SK-MEL-5 (cell line): ENCODE measurements around the gene PYGM. TPM values are rescaled to one million over a fixed set of nuclear protein-coding genes. Genes with fewer than 3 reads are reported as not detected.
A peak's percentile ranks its signal among the peaks of the same experiment; 100 is the strongest.

Experiments used
- DNase-seq: peaks from one replicate; pipeline ENCODE4 v3.0.0-alpha.2; 2016; ENCODE audit warnings: low read depth, low spot score
- in situ Hi-C: cut with HindIII; loops from 2 replicates; pipeline ENCODE4 v1.10.0; 2016; ENCODE audit warnings: low sequenced_read_pairs, high pct_unique_total_duplicates, low pct_unique_long_range_greater_than_20kb
- total RNA-seq: library from RNA; depleted of rRNA; stranded (reverse); fragments of >200 nt; shearing (Covaris generic); gene quantifications from 2 replicates; pipeline ENCODE4 v1.2.3, GENCODE V29; 2014

The PYGM gene
- total RNA-seq, 1 experiment from 2014 or later = 0.05 TPM

DNA sequence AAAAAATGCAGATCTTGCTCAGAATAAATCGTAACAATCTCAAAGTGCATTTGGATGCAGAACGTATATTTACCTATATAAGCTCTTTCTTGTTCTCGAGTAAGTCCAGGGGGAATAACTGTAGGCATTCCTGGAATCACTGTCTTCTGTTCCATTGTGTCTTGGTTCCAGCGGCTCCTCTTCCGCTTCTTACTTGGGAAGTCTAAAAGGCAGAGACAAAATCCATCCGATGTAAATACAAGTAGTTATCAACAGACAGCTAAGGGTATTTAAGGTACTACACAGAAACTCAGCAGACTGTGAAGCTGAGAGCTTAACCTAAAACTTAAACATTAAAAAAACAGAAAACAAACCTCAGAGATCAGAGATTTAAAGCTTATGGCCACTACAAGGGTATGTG lies 16.7 kb upstream of the PYGM start:
- DNase-seq = no peak
- in situ Hi-C loops = no loop called here

DNA sequence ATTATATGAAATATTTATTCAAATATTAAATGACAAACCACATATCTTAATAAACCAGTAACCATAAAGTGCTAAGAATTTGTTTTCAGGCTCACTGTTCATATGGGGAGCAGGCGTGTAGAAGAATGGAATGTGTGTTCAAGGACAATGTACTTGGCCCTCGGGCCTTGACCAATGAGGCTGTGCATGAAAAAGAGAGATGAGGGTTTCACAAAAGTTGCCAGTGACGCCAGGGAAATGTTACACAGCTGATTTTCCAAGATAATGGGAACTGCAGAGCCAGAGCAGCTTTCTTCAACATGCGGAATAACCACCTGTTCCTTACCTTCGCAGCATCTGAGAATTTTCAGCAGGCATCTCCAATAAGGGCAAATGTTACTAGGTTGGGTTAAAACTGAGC lies 14.4 kb upstream of the PYGM start:
- no peak for DNase-seq
- in situ Hi-C loops = no loop called here

DNA sequence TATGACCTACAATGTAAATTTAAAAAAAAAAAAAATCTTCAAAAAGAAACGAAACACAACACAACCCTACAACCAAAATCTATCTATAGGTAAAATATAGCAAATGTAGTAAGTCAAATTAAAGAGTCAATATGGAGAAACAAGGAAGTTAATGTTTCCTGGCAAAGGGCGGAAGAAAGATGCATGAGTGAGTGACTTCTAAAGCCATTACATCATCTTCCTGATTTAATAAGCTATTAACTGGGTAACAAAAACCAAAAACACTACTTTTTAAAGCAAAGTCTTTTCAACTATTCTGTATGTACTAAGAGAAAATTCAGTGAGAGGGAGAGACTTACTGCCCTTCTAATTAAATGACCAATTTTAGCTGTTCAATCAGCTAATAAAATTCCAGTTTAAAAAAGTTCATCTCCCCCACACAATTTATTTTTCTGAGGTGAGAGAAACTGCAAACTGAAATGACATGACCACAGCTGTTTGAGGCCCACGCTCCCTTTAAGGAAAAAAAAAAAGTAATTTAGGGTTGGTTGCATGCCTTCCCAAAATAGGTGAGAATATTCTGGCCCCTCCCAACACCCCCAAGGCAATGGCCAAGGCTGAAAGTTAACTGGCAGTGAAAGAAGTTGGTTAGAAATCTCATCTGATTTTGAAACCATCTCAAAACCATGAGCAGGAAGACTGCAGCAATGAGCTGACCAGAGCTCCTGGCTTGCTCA lies 12.7 kb upstream of the PYGM start:
- in situ Hi-C loops = no loop called here
- no peak for DNase-seq

DNA sequence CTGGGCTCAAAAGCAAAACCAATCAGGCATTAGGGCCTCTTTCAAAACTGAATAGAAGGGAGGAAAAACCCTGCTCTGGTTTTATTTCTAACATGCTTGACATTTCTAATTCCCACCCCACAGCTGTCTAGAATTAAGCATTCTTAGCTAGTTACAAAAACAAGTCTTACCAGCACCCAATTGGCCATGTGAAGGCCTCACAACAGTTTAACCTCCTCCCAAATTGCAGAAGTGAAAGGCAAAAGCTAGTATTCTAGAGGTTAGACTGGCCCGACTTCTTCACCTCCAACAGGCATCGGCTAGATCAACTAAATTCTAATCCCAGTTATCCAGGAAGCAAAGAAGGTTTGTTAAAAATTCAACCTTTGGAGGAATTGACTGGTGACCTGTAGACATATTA lies 12.1 kb upstream of the PYGM start:
- no peak for DNase-seq
- in situ Hi-C loops = no loop called here

DNA sequence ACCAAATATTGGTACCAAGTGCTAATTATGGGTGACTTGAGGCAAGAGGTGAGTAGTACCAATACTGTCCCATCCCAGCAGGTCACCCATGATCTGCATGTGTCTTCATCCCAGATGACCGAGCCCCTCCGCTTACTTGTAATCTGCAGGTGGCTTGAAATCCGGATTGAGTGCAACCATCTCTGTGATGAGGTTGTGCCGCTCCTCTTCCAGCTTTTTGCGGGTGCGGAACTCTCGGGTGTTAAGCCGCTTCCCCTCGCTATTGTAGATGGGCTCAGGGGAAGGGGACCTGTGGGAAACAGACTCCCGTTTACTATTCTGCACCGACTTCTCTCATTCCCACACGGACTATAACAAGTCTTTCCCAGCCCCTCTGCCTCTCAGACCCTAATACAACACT lies 10.3 kb upstream of the PYGM start:
- DNase-seq = no peak
- in situ Hi-C loops = no loop called here

DNA sequence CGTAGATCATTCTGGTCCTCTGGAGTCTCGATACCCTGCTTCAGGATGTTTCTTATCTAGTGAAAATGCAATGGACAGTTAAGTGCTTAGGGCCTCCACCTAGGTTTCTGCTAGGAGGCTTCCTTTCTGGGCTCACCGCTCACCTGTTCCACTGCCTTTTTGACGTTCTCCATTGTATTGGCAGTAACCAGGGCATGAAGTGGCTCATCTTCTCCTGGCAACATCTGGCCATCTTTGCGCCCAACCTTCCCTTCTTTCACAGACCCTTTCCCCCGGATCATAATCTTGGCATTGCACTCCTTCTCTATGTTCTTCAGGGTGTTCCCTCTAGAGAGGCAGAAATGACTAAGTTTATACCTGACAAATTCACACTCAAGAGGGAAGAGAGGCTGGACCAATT lies 9.5 kb upstream of the PYGM start:
- in situ Hi-C loops = no loop called here
- no peak for DNase-seq

DNA sequence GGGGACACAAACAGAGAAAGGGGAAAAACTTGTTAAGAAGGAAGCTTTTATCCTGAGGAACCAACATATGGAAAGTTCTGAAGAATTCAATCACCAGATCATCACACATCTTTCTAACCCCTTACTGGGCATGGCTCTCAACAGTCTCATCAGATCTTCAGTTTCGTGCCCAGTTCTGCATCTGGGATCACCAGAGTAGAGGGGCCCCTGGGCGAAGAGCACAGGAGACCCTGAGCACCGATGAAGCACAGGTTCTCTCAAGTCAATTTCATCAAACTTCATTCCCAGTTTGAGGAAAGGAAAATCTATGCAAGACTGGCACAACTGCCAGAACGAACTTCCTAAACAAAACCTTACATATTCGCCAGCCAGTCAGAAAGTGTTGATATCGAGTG lies 8.5 kb upstream of the PYGM start:
- in situ Hi-C loops = no loop called here
- no peak for DNase-seq

DNA sequence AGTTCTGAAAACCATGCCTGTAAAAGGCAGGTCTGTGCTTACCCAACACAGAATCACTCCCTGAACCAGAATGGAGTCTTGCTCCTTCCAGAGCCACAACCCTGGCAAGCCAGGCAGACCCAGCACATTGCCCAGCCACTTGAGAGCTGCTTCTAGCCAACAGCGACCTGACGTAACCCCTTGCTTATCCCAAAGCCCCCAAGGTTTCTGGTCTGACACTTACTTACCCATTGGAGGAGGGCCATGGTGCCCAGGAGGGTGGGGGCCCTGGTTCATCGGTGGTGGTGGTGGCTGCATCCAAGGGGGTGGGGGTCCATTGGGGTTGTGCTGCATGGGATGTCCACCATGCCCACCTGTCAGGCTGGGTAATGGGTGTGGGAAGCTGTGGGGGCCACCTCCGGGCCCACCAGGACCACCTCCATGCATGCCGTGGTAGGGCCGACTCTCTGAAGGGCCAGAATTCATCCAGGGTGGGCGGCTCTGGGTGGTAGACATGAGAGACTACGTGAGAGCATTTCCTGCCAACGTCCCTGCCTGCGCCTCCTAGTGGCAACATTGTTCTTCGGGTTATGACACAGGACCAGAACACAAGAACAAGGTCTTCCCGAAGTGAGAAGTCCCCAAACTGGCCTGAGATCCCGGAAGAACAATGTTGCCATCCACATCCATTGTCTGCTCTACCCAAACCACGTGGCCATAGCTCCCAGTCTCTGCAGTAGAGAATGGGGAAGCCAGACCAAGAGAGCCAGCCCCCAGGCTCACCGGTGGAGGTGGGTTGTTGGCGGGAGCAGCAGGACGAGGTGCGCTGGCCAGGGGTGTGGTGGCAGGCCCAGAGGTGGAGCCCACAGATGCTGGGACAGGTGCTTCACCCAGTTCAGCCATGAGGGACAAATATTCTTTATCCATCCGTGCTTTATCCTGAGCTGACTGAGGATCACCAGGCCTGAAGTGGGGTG lies 7.8 kb upstream of the PYGM start:
- peak; percentile 68 for DNase-seq
- in situ Hi-C loops = no loop called here

DNA sequence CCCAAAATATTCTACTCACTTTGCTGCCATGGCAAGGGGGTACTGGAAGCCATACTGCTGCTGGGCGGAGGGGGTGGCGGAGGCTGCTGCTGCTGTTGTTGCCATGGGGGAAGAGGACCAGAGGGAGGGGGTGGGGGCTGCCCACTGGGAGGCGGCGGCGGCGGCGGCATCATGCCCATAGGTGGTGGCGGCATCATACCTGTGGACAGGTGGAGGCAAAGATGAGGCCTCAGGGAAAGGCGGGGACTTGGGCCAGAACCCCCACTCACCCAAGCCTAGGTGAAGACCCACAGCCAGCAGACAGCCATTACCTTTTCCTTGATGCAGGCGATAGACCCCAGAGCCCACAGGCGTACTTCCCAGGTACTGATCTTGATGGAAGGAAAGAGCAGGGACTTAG lies 7.1 kb upstream of the PYGM start:
- in situ Hi-C loops = no loop called here
- DNase-seq = no peak

DNA sequence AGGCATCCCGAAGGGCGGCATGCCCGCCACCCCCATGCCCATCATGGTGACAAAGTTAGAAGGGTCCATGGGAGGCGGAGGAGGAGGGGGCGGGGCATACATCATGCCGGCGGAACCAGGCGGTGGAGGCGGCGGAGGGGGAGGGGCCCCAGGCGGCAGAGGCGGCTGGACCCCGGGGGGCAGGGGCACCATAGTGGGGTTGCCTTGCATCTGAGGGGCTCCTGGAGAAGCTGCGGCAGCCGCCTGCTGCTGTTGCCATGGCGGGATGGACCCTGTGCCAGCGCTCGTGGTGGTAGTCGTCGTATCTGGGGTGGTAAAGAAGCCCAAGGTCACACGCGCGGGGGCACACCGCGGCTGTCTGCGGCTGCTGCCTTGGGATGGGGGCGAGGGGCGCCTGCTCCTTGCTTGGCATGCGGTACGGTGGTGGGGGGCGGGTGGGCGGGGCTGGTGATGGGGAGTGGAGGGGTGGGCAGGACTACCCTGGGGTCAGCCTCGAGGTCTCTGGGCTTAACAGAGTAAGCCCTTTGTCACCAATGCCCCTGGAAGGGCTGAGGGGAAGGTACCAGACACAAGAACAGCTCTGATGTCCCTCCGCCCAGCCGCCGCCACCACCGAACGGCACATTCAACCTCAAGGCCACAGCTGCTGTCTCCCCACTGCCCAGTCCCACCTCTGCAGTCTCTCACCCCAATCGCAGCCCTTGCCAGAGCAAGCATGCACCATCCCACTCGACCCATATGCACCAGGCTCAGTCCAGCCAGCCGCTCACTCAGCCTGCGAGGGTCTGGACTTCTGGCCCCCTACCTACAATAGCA lies 6.3 kb upstream of the PYGM start:
- DNase-seq = no peak
- in situ Hi-C loops = no loop called here

DNA sequence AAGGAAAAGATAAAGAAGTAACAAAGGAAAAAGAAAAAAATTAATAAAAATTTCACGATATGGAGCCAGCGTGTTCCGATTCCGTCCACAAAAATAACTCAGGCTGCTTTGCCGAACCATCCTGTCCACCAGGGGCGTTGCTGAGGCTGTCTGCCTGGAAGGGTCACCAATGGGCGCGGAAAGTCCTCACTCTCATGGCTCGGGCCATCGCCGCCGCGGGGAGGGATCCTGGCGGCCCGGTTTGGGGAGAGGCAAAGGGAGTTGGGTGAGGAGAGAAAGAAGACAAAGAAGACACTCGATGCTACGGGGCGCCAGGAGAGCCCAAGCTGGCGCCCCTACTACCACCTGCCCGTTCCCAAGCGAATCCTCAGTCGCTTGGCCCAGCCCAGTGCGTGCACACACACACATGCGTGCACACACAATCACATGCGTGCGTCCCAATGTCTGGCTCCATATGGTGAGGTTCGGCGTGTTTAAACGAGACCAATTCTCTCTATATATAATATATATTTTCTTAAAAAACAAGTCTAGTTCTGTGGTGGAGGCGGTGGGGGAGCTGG lies 5.6 kb upstream of the PYGM start:
- in situ Hi-C loops = no loop called here
- DNase-seq = no peak

DNA sequence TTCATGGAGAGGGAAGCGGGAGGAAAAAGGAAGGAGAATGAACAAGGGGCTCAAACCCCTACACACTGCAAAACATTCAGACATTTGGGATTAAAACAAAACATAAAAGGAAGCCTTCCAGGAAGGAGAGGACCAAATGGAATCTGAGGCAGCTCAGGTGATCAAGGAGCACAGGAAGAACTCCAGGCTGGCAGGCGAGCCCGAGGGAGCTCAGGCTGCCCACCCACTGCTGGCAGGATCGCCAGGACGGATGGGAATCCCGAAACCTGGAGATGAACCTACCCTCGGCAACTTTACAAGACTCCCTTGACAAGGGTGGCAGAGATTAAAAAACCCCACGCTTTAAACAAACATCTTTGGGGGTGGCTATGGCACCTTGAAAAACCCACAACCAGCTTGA lies 5.0 kb upstream of the PYGM start:
- in situ Hi-C loops = no loop called here
- no peak for DNase-seq

DNA sequence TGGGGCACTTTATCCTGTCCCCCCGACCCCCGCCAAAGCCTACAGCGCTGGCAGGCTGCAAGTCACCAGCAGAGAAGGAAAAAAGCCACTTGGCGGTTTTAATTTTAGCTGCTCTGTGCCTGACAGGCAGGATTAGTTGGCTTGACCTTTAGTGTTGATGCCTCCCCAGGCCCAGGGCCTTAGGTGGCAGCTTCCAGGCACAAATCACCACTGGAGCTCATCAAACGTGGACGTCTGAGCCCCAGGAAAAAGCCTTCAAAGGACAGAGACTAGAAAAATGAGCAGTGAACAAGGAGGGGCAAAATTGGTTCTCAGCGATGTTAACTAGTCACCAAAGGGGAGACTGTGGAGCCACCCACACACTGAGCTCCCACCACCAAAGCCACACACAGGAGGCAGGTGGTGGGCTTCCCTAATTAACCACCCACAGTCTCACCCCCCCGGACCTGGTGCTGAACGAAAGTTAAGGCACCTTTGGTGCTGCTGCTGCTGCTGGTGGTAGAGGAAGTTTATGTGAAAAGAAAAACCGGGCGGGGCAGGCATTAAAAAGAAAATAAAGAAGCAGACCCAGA lies 4.4 kb upstream of the PYGM start:
- in situ Hi-C loops = no loop called here
- DNase-seq = no peak

DNA sequence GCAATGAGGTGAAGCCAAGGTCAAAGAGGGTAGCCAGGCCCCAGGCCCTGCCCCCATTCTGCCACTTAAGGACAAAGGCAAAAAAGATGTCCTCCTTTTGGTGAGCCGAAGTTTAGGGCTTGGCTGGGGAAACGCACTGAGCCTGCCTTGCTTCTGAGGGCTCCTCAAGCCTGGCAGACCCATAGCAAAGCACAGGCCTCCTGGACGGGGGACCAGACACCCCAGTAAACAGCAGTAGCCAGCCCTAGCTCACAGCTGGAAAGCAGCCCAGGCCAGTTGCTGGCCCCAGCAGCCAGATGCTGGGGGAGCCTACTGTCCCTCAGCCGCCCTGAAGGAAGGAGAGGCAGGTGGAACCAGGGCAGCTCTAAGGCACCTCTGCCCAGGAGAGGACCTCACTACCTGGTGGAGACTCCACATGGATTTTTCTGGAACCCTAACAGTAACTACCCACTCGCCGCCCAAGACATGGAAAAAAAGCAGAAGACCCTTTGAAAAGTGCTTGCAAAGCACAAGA lies 3.8 kb upstream of the PYGM start:
- no peak for DNase-seq
- in situ Hi-C loops = no loop called here

DNA sequence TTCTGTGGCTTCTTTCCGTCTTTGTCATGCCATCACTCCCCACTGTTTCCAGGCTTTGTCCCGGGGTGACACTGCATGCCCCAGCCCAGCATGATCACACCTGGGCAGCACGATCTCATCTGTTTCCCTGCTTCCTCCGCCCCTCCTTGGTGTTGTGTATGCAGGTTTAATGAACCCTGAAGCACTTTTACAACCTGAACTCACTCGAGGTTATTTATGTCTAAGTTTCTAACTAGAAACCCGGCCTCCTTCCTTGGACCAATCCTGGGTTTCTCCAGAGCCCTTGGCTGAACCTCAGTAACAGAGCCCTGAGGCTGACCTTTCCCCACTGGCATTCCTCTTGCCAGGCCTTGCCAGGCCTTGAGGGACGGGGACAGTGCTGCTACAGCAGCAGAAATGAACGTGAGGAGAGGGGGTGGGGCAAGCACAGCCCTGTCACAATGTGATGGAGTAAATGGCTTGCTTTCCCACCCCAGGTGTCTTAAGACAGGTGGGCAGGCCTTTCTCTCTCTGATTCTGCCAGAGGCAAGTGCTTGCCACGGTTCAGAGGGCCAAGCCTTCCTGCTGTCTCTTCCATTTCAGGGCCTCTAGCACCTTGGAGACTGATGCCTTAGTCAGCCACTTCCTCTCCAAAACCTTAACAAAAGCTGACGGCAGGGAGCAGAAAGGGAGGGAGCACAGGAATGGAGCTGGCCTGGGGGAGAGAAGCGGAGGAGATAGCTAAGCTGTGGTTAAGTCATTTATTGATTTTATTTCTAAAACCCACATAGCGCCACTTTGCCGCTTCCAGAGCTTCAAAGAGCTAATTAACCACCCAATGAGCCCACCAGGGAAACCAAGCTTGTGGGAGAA lies 3.1 kb upstream of the PYGM start:
- in situ Hi-C loops = no loop called here
- no peak for DNase-seq

DNA sequence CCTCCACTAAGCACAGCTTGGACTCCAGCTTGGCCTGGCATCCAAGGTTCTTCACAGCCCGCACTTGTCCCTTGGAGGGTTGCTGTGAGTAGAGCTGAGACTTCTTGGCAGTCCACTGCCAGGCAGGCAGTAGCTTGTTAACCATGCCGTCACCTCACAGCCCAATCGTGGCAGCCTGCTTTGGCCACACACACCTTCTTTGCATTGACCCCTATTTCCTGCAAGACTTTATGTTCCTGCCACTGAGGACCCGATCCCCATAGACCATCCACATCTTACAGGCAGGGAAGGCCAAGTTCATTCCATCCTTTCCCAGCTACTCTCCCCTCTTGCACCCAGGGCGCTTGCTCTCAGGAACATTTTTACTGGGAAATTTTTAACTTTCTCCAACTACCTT lies 2.5 kb upstream of the PYGM start:
- DNase-seq = no peak
- in situ Hi-C loops = no loop called here
